Endodermal cell (in vitro differentiated cells): ENCODE measurements around the gene DOCK2. TPM values are rescaled to one million over a fixed set of nuclear protein-coding genes. Genes with fewer than 3 reads are reported as not detected.
A peak's percentile ranks its signal among the peaks of the same experiment; 100 is the strongest.

Experiments
- DNase-seq: peaks from one replicate; pipeline ENCODE4 v3.0.0-alpha.2; 2017
- H3K27ac ChIP-seq: 2 replicates; pipeline ENCODE4 v1.5.1; 2013; ENCODE audit warnings: mild to moderate bottlenecking, low read depth, low read length, moderate library complexity
- H3K27me3 ChIP-seq: 2 replicates; pipeline ENCODE4 v1.6.1; 2013; ENCODE audit warnings: mild to moderate bottlenecking, low read length, moderate library complexity; ENCODE audit not compliant: insufficient read depth, control insufficient read depth, poor library complexity, severe bottlenecking
- H3K36me3 ChIP-seq: 2 replicates; pipeline ENCODE4 v1.7.0; 2013; ENCODE audit warnings: mild to moderate bottlenecking, low read length, moderate library complexity; ENCODE audit not compliant: control insufficient read depth, insufficient read depth
- H3K4me1 ChIP-seq: one replicate; pipeline ENCODE4 v1.7.0; 2013; ENCODE audit warnings: low read length; ENCODE audit not compliant: control insufficient read depth, insufficient read depth
- H3K4me3 ChIP-seq: 2 replicates; pipeline ENCODE4 v1.5.1; 2013; ENCODE audit warnings: mild to moderate bottlenecking, low read length, moderate library complexity
- H3K9ac ChIP-seq: 2 replicates; pipeline ENCODE4 v1.6.1; 2013; ENCODE audit warnings: mild to moderate bottlenecking, low read length, moderate library complexity; ENCODE audit not compliant: poor library complexity, severe bottlenecking; ENCODE audit errors: extremely low read depth
- H3K9me3 ChIP-seq: 2 replicates; pipeline ENCODE4 v1.6.1; 2013; ENCODE audit warnings: mild to moderate bottlenecking, low read length, moderate library complexity; ENCODE audit not compliant: control insufficient read depth
- H3K27ac Mint-ChIP-seq: 2 replicates; pipeline ENCODE4 v1.8.0; 2020; ENCODE audit warnings: mixed read lengths
- H3K27me3 Mint-ChIP-seq: 2 replicates; pipeline ENCODE4 v1.8.0; 2021; ENCODE audit warnings: mild to moderate bottlenecking, mixed read lengths; ENCODE audit not compliant: insufficient read depth
- H3K36me3 Mint-ChIP-seq: 2 replicates; pipeline ENCODE4 v1.8.0; 2020; ENCODE audit warnings: low read depth, mixed read lengths
- H3K4me1 Mint-ChIP-seq: 2 replicates; pipeline ENCODE4 v1.8.0; 2020; ENCODE audit warnings: mixed read lengths
- H3K4me3 Mint-ChIP-seq: 2 replicates; pipeline ENCODE4 v1.8.0; 2020; ENCODE audit warnings: mild to moderate bottlenecking, moderate library complexity, mixed read lengths
- H3K9me3 Mint-ChIP-seq: 2 replicates; pipeline ENCODE4 v1.8.0; 2020; ENCODE audit warnings: mild to moderate bottlenecking, mixed read lengths
- CTCF ChIP-seq: fragments of 200-600 bp; sonication (generic); conservative IDR thresholded peaks from 2 replicates; pipeline ENCODE4 v1.5.0; 2021; ENCODE audit warnings: antibody characterized with exemption, mild to moderate bottlenecking
- WGBS, 2 experiments: methylation state at CpG; one replicate each; pipeline versions ENCODE4 v1.1.5 to v1.1.7; 2013; ENCODE audit warnings: missing lambda C conversion rate in 2 of 2, mixed read lengths in 1 of 2; ENCODE audit not compliant: insufficient coverage in 1 of 2, insufficient read length in 1 of 2; 5-methylcytosine and 5-hydroxymethylcytosine counted together
- total RNA-seq, 2 donors: library from RNA; stranded (reverse); fragmentation: NEBNext Ultra II Directional in 1 of 2; extraction: Animal tissue kit (Norgen Biotek cat#: 25700) in 1 of 2; gene quantifications; 2 replicates in 1 of 2; 3 replicates in 1 of 2; pipeline ENCODE4 v1.2.1, GENCODE V29; 2021

DOCK2 gene
- total RNA-seq, 2 donors from 2014 or later: 2.6 to 3.9 TPM

- Histone ChIP-seq H3K27ac (no peak overlapping the region), H3K9me3 (no peaks in the 10 kb centered on the region), H3K9ac (no peak overlapping the region), H3K4me3 (no peak overlapping the region), H3K27me3 (no peaks in the 10 kb centered on the region), H3K4me1 (peaks cover 14% of the 10 kb centered on the region), H3K36me3 (no peaks in the 10 kb centered on the region)
- no peaks in the 10 kb centered on the region for H3K9me3 Mint-ChIP-seq
- WGBS, 2 experiments: 86 to 91% methylated on average over 5 of the region's 5 CpGs
- TF ChIP-seq CTCF: no peak
- no peak for DNase-seq
- H3K36me3 Mint-ChIP-seq: no peaks in the 10 kb centered on the region
- H3K4me1 Mint-ChIP-seq: peaks cover 52% of the 10 kb centered on the region
- no peak overlapping the region for H3K4me3 Mint-ChIP-seq
- no peak overlapping the region for H3K27ac Mint-ChIP-seq
- H3K27me3 Mint-ChIP-seq: no peaks in the 10 kb centered on the region
Measured at GRCh38 chr5:169788168-169788567, 151.1 kb downstream of the DOCK2 start.

- no peak overlapping the region for H3K27ac Mint-ChIP-seq
- H3K4me1 Mint-ChIP-seq: peaks cover 54% of the 10 kb centered on the region
- TF ChIP-seq CTCF: no peak
Measured at GRCh38 chr5:169789417-169789940, 152.4 kb downstream of the DOCK2 start.

GRCh38 chr5:169791251-169791650 lies 154.2 kb downstream of the DOCK2 start:
- Histone ChIP-seq H3K27me3 (no peaks in the 10 kb centered on the region), H3K4me3 (peak overlapping the region; percentile 1), H3K4me1 (peaks cover 9% of the 10 kb centered on the region), H3K36me3 (no peaks in the 10 kb centered on the region), H3K9ac (no peak overlapping the region), H3K27ac (no peak overlapping the region), H3K9me3 (no peaks in the 10 kb centered on the region)
- peak overlapping the region; percentile 59 for H3K27ac Mint-ChIP-seq
- WGBS, 2 experiments: 77 to 90% methylated on average over 3 to 4 of the region's 4 CpGs
- H3K27me3 Mint-ChIP-seq: no peaks in the 10 kb centered on the region
- H3K4me3 Mint-ChIP-seq: no peak overlapping the region
- no peak for TF ChIP-seq CTCF
- H3K36me3 Mint-ChIP-seq: no peaks in the 10 kb centered on the region
- DNase-seq: no peak
- no peaks in the 10 kb centered on the region for H3K9me3 Mint-ChIP-seq
- peaks cover 55% of the 10 kb centered on the region for H3K4me1 Mint-ChIP-seq

More at GRCh38 chr5:169789417-169789940, 152.4 kb downstream of the DOCK2 start:
- no peaks in the 10 kb centered on the region for H3K27me3 ChIP-seq
- peaks cover 9% of the 10 kb centered on the region for H3K4me1 ChIP-seq
- no peaks in the 10 kb centered on the region for H3K9me3 Mint-ChIP-seq
- no peak overlapping the region for H3K9ac ChIP-seq
- H3K4me3 Mint-ChIP-seq: no peak overlapping the region
- no peaks in the 10 kb centered on the region for H3K36me3 Mint-ChIP-seq
- H3K27me3 Mint-ChIP-seq: no peaks in the 10 kb centered on the region
- DNase-seq: no peak
- H3K9me3 ChIP-seq: no peaks in the 10 kb centered on the region
- H3K4me3 ChIP-seq: no peak overlapping the region
- H3K27ac ChIP-seq: no peak overlapping the region
- no CpG with 5 or more reads among the region's 1 CpG for WGBS, 2 experiments
- no peaks in the 10 kb centered on the region for H3K36me3 ChIP-seq
